Upper lobe of left lung (tissue), 4 donors: ENCODE results near the gene PLOD2.

Experiments used
- CTCF ChIP-seq, 6 experiments: fragments of 450-650 bp in 4 of 6; fragments of 200-600 bp in 2 of 6; sonication (generic) in 2 of 6; IDR thresholded peaks; one replicate each; pipeline ENCODE4 v1.5.1; 2016 to 2019; ENCODE audit warnings: antibody characterized with exemption in 6 of 6
- EP300 ChIP-seq, 4 donors: sonication (generic); formaldehyde crosslinking; IDR thresholded peaks; one replicate each; pipeline ENCODE4 v1.5.1; 2017; ENCODE audit warnings: antibody characterized with exemption in 4 of 4, control low read depth in 2 of 4
- POLR2A ChIP-seq, 4 donors: fragments of 450-650 bp; IDR thresholded peaks; one replicate each; pipeline ENCODE4 v1.5.1; 2016 to 2017; ENCODE audit warnings: antibody characterized with exemption in 4 of 4, mild to moderate bottlenecking in 2 of 4

- TF ChIP-seq POLR2A (IDR thresholded peaks at IDR 0.05) (no peak), CTCF (IDR thresholded peaks at IDR 0.05) (no peak), EP300 (IDR thresholded peaks at IDR 0.05) (no peak)
These were observed 9.6 kb upstream of the PLOD2 start for GRCh38 chr3:146170591-146170990.
